HG02571 (cell line): ENCODE results near the gene LKAAEAR1.
"Not testable (repeated sequence)": the region's sequence is repeated elsewhere in the genome, so short reads cannot be mapped to it uniquely, and the experiment has no call there.

ENCODE experiments used
- ATAC-seq: cut with Tn5 transposase; IDR thresholded peaks from one replicate; pipeline ENCODE4 v1.9.1; 2021; ENCODE audit warnings: mild to moderate bottlenecking, moderate library complexity; ENCODE audit not compliant: unreplicated experiment

LKAAEAR1 gene

GRCh38 chr20:64083804-64084684, at the start of gene LKAAEAR1:
Gene LKAAEAR1, minus strand, starts transcription at chr20:64084398. Its CDS starts 179 bp downstream, at chr20:64084219.
- no peak for ATAC-seq

DNA sequence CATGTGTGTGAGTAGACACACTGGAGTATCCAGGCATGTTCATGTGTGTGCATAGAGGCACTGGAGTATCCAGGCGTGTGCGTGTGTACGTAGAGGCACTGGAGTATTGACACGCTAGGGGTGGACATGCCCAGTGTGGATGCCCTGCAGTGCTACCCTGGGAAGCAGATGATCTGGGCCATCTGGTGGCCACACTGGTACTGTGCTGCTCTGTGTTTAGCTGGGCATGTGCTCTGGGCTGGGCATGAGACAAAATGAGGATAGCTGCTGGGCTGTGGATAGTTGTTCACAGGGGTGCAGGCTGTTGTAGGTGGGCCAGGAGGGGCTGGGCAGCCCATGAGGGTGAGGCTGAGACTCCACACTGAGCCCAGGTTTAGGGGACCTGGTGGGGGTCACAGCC, 47.2 kb upstream of the LKAAEAR1 start:
- no peak for ATAC-seq

DNA sequence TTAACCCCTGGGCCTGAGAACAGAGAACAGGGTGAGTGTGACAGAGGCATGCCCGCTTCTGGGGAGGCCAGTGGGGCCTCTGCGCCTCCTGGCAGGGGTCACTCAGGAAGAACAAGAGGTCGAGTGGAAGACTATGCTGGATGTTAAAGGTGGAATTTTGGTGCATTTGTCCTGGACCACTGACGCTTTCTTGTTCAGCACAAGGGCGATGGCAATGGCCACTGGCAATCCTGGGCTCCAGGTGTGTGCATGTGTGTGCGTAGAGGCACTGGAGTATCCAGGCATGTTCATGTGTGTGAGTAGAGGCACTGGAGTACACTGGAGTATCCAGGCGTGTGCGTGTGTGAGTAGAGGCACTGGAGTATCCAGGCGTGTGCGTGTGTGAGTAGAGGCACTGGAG, 46.7 kb upstream of the LKAAEAR1 start:
- no peak for ATAC-seq

- no peak for ATAC-seq
Observed at GRCh38 chr20:64130271-64130670, 46.1 kb upstream of the LKAAEAR1 start.

DNA sequence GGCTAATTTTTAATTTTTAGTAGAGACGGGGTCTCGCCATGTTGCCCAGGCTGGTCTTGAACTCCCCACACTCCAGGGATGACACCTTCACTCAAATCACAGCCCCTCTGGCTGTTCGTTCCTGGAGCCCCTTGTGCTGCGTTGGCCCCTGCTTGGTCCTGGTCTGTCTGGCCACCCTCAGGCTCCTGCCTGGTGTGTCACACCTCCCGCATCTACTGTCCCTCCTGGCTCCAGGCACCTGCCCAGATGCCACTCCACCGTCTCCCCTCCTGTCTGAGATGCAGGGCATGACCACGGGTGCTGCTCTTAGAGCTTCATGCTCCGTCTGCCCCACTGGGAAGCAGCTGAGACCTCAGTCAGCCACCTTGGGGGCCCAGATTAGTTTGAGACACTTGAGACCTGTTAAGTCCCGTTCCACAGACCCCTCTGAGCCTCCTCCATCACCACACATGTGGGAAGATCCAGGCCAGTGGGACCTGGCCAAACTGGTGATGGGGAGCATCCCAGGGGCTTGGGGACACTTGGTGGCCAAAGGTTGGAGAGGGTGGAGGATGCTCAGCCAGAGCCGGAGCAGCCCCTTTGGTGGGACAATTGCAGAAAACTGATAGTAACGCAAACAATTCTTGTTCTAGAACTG, 45.1 kb upstream of the LKAAEAR1 start:
- ATAC-seq, result no peak

DNA sequence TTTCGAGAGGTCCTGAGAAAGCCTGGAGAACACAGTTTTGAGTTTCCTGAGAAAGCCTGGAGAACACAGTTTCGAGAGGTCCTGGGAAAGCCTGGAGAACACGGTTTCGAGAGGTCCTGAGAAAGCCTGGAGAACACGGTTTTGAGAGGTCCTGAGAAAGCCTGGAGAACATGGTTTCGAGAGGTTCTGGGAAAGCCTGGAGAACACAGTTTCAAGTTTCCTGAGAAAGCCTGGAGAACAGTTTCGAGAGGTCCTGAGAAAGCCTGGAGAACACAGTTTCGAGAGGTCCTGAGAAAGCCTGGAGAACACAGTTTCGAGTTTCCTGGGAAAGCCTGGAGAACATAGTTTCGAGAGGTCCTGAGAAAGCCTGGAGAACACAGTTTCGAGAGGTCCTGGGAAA, 39.3 kb upstream of the LKAAEAR1 start:
- not testable (repeated sequence) for ATAC-seq

DNA sequence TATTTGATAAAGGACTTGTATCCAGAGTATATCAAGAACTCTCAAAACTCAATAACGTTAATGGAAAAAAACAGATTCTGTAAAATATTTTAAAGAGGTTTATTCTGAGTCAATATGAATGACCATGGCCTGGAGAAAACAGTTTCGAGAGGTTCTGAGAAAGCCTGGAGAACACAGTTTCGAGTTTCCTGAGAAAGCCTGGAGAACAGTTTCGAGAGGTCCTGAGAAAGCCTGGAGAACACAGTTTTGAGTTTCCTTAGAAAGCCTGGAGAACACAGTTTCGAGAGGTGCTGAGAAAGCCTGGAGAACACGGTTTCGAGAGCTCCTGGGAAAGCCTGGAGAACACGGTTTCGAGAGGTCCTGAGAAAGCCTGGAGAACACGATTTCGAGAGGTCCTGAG, 38.7 kb upstream of the LKAAEAR1 start:
- not testable (repeated sequence) for ATAC-seq

DNA sequence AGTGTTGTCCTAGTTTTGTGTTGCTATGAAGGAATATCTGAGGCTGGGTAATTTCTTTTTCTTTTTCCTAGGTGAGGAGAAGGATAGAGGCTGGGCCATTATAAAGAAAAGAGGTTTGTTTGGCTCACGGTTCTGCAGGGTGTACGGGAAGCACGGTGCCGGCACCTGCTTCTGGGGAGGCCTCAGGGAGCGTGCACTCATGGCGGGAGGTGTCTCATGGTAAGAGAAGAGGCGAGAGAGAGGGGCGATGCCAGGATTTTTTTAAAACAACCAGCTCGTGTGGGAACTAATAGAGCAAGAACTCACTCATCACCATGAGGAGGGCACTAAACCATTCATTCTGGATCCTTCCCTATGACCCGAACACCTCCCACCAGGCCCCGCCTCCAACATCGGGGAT, 37.4 kb upstream of the LKAAEAR1 start:
- ATAC-seq, result no peak

DNA sequence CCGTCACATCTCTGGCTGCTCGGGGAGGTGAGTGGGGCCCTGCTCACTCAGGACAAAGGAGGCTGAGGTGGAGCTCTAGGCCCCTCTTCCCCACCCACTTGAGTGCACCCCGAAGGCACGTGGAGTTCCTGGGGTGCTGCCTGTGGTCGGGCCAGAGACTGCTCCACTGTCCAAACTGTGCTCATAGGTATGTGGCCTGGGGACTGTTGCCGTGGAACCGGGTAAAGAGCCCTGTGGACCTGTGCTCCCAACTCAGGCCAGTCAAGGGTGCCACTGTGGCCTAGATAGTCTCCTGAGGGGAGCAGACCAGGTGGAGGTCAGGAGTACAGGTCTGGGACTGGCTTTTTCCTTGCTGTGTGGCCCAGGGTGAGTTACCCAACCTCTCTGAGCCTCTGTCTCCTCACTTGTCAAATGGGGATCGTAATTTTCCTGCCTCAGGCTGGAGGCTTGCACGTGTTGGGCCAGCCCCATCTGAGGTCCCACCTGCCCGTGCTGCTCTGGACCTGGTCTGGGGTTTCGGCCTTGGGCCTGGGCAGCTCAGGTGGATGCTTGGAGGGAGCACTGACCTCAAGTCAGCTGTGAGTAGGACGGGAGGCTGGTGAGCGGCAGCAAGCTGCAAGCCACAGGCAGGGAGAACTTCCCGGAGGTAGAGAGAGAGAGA, 35.6 kb upstream of the LKAAEAR1 start:
- ATAC-seq, result no peak

GRCh38 chr20:64119301-64119680, 35.1 kb upstream of the LKAAEAR1 start:
- no peak for ATAC-seq

- not testable (repeated sequence) for ATAC-seq
Observed at GRCh38 chr20:64117432-64117777, 33.2 kb upstream of the LKAAEAR1 start.

DNA sequence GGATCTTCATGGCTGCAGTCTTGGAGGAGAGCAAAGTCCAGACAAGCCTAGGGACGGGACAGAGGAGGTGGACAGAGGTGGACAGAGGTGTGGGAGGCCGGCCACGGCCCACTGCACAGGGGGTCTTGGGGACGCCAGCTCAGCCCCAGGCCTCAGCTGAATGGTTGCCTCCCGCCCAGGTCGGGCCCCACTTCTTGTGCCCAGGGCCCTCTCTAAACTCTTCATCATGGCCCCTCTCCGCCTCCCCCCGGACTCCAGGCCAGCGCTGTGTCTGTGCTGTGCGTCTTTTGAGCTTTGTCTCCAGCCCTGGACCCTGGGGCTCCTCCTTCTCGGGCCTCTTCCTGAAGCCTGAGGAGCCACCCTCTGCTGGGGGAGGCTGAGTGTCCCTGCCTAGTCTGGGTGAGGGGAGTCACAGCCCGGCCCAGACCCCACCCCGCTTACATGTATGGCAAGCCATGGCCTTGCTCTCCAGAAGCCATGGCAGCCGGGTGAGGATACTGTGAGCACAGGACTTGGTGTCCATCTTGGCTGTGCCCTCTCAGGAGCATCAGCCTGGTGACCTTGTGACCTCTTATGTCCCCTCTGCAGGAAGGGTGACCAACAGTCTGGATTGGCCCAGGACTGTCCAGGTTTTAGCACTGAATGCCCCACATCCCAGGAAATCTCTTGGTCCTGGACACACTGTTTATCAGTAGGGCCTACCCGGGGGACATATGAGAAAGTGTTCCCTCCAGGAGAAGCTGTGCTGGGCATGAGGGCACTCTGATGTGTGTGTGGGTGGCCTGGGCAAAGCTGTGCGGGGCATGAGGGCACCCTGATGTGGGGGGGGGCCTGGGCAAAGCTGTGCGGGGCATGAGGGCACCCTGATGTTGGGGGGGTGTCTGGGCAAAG, 32.6 kb upstream of the LKAAEAR1 start:
- ATAC-seq, result no peak

DNA sequence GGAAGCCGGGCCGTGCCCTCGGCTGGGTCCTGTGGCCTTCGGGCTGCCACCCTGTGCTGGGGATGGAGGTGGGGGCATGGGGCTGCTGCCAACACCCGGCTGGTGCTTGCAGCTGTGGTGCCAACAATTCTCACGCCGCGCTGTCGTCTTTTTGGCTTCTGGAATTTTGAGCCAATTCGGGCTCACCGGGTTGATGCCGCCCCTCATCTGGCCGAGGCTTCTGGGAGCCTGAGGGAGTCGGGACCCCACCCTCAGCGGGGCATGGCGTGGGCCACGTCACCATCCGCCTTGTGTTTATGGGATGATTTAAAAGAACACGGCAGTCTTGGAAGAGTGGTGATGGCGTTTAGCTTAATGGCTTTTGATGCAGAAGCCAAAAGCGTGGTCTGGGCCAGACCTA, 31.8 kb upstream of the LKAAEAR1 start:
- no peak for ATAC-seq

DNA sequence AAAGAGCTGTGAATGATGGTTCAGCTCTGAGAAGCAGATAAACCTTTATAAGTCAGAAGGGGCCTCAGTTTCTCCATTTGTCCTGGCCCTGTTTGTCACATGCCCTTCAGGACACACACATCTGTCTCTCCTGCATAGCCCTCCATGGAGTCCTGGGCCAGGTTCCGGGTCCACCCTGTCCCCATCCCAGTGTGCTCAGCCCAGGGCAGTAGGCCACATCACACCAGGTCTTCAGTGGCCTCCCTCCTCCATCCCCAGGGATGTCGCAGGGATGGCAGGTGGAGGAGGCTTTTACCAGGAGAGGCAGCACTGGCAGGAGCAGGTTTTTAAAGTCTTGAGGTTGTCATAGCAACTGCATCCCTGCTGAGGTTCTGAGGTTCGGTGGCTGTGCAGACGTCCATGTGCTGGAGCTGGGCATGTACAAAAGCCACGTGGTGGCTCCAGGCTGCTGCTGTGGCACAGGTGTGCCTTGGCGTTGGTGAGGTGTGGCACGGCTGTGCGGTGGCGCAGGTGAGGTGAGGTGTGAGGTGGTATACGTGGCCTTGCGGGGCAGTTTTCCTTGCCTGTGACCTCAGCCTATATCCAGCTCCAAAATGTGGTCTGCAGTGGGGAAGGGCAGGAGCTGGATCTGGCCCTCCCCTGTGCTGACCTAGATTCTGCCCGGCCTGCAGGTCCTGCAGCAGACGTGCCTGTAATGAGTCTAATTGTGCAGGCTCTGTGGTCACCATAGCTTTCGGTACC, 31.1 kb upstream of the LKAAEAR1 start:
- ATAC-seq, result no peak

- ATAC-seq, result no peak
Observed at GRCh38 chr20:64114356-64114971, 30.3 kb upstream of the LKAAEAR1 start.

DNA sequence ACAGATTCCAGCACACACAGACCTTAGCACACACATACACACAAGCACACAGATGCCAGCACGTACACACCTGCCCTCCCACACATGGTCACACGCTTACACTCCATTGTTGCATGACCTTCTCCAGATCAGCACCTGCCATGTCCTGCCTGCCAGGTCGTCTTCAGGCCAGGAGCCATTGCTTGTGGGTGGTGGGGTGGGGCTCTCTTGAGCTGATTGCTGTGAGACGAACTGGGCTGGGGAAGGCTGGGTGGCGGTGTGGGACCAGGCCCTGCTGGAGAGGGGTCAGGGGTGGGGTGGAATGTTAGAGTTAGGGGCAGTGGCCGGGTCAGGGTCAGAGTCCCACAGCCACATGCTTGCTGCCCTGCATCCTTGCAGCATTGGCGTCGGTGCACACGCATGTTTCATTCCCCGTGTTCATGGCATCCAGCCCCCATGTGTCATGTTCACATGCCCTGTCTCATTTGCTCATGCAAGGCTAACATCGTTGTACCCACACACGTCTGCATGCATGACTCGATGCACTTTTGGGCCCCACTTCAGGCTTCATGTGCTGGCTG, 29.7 kb upstream of the LKAAEAR1 start:
- no peak for ATAC-seq

GRCh38 chr20:64113444-64113775, 29.2 kb upstream of the LKAAEAR1 start:
- no peak for ATAC-seq

GRCh38 chr20:64112691-64113443, 28.7 kb upstream of the LKAAEAR1 start:
- ATAC-seq, result no peak
